ENCODE measurements around the gene PRKCI.

DNA sequence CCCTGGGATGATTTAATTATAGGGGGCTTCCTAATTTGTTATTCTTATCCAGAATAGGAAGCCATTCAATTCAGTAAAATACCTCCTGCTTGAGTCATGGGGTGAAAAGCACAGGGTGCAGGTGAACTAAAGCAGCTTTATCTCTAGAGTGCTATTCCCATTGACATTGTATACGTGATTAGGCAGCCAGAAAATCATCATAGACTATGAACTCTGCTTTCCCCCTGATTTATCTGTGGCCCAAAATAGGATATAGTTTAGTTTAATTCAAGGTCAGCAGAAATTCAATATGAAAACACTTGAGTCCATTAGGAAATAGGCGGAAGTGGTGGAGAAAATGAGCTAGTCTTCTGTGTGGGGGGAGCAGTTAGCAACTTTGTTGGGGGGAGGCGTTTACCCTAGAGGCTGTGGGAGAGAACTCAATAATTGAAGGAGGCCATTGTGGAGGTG lies 18.2 kb upstream of the PRKCI start:
- TF ChIP-seq, protein P1, sequence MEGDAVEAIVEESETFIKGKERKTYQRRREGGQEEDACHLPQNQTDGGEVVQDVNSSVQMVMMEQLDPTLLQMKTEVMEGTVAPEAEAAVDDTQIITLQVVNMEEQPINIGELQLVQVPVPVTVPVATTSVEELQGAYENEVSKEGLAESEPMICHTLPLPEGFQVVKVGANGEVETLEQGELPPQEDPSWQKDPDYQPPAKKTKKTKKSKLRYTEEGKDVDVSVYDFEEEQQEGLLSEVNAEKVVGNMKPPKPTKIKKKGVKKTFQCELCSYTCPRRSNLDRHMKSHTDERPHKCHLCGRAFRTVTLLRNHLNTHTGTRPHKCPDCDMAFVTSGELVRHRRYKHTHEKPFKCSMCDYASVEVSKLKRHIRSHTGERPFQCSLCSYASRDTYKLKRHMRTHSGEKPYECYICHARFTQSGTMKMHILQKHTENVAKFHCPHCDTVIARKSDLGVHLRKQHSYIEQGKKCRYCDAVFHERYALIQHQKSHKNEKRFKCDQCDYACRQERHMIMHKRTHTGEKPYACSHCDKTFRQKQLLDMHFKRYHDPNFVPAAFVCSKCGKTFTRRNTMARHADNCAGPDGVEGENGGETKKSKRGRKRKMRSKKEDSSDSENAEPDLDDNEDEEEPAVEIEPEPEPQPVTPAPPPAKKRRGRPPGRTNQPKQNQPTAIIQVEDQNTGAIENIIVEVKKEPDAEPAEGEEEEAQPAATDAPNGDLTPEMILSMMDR (IDR thresholded peaks at IDR 0.05; ENCODE audit: borderline replicate concordance, extremely low read depth, low read length, poor library complexity, severe bottlenecking): no peak
- no peak for TF ChIP-seq EZH2 (IDR thresholded peaks at IDR 0.05; ENCODE audit: borderline replicate concordance, low read depth, low read length, severe bottlenecking)

Measured in DND-41 (cell line).